ENCODE results near the gene ISY1. TPM values are rescaled to one million over a fixed set of nuclear protein-coding genes. Genes with fewer than 3 reads are reported as not detected.

Gene ISY1
- total and polyA plus RNA-seq, 2 donors from 2014 or later = 22.4 to 27.1 TPM

- H3K9ac ChIP-seq (ENCODE audit: low read length in 3 of 3) = no peak overlapping the region
- intact Hi-C loops (cut with DNase I) = no loop called here
- no peak for DNase-seq
- TF ChIP-seq, protein P1, sequence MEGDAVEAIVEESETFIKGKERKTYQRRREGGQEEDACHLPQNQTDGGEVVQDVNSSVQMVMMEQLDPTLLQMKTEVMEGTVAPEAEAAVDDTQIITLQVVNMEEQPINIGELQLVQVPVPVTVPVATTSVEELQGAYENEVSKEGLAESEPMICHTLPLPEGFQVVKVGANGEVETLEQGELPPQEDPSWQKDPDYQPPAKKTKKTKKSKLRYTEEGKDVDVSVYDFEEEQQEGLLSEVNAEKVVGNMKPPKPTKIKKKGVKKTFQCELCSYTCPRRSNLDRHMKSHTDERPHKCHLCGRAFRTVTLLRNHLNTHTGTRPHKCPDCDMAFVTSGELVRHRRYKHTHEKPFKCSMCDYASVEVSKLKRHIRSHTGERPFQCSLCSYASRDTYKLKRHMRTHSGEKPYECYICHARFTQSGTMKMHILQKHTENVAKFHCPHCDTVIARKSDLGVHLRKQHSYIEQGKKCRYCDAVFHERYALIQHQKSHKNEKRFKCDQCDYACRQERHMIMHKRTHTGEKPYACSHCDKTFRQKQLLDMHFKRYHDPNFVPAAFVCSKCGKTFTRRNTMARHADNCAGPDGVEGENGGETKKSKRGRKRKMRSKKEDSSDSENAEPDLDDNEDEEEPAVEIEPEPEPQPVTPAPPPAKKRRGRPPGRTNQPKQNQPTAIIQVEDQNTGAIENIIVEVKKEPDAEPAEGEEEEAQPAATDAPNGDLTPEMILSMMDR (IDR thresholded peaks at IDR 0.05; ENCODE audit: borderline replicate concordance, extremely low read depth, insufficient read depth) = no peak
- no peak for FAIRE-seq
- H3K27me3 ChIP-seq (ENCODE audit: control insufficient read depth, insufficient read depth, low read length) = no peaks in the 10 kb centered on the region
- no peaks in the 10 kb centered on the region for H3K9me3 ChIP-seq (ENCODE audit: control insufficient read depth in 2 of 3, insufficient read depth in 1 of 3, low read length in 3 of 3)
- no peak overlapping the region for H3K4me3 ChIP-seq (ENCODE audit: low read length in 3 of 3)
- no peak overlapping the region for H3K27ac ChIP-seq (ENCODE audit: low read depth in 2 of 2, low read length in 2 of 2)
- H3K4me1 ChIP-seq (ENCODE audit: control insufficient read depth in 2 of 3, insufficient read depth in 2 of 3, low read depth in 1 of 3, low read length in 3 of 3) = no peaks in the 10 kb centered on the region
- no peaks in the 10 kb centered on the region for H3K36me3 ChIP-seq (ENCODE audit: control insufficient read depth in 2 of 3, insufficient read depth in 3 of 3, low read length in 3 of 3)
Measured at GRCh38 chr3:129205109-129205832, 44.4 kb upstream of the ISY1 start.

GRCh38 chr3:129204473-129204872 is 43.6 kb upstream of the ISY1 start:
- Histone ChIP-seq H3K9me3 (ENCODE audit: control insufficient read depth in 2 of 3, insufficient read depth in 1 of 3, low read length in 3 of 3) (no peaks in the 10 kb centered on the region), H3K27ac (ENCODE audit: low read depth in 2 of 2, low read length in 2 of 2) (no peak overlapping the region), H3K27me3 (ENCODE audit: control insufficient read depth, insufficient read depth, low read length) (no peaks in the 10 kb centered on the region), H3K4me1 (ENCODE audit: control insufficient read depth in 2 of 3, insufficient read depth in 2 of 3, low read depth in 1 of 3, low read length in 3 of 3) (no peaks in the 10 kb centered on the region), H3K4me3 (ENCODE audit: low read length in 3 of 3) (no peak overlapping the region), H3K36me3 (ENCODE audit: control insufficient read depth in 2 of 3, insufficient read depth in 3 of 3, low read length in 3 of 3) (no peaks in the 10 kb centered on the region), H3K9ac (ENCODE audit: low read length in 3 of 3) (no peak overlapping the region)
- no peak for DNase-seq
- FAIRE-seq = no peak
- TF ChIP-seq, protein P1 (IDR thresholded peaks at IDR 0.05; ENCODE audit: borderline replicate concordance, extremely low read depth, insufficient read depth) = no peak
- intact Hi-C loops (cut with DNase I) = no loop called here

DNA sequence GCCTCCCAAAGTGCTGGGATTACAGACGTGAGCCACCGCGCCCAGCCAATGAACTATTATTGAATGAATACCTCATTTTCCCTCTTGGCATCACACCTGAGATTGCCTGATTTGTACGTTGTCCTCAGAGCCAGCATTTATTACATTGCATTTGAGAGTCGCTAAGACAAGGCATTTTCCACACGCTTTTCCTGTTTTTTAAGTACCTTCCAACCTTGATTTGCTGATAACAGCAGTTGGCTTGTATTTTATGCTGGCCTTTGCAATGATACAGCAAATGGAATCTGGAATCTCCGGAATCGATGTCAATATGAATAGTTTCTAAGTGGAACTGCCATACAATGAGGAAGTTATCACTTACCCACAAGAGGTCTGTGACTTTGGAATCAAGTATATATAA is 38.5 kb upstream of the ISY1 start:
- H3K4me3 ChIP-seq (ENCODE audit: low read length in 3 of 3) = no peak overlapping the region
- TF ChIP-seq, protein P1 (IDR thresholded peaks at IDR 0.05; ENCODE audit: borderline replicate concordance, extremely low read depth, insufficient read depth) = no peak
- no peaks in the 10 kb centered on the region for H3K27me3 ChIP-seq (ENCODE audit: control insufficient read depth, insufficient read depth, low read length)
- H3K9me3 ChIP-seq (ENCODE audit: control insufficient read depth in 2 of 3, insufficient read depth in 1 of 3, low read length in 3 of 3) = no peaks in the 10 kb centered on the region
- DNase-seq = no peak
- no peak overlapping the region for H3K27ac ChIP-seq (ENCODE audit: low read depth in 2 of 2, low read length in 2 of 2)
- FAIRE-seq = no peak
- no peaks in the 10 kb centered on the region for H3K4me1 ChIP-seq (ENCODE audit: control insufficient read depth in 2 of 3, insufficient read depth in 2 of 3, low read depth in 1 of 3, low read length in 3 of 3)
- H3K9ac ChIP-seq (ENCODE audit: low read length in 3 of 3) = no peak overlapping the region
- H3K36me3 ChIP-seq (ENCODE audit: control insufficient read depth in 2 of 3, insufficient read depth in 3 of 3, low read length in 3 of 3) = no peaks in the 10 kb centered on the region
- intact Hi-C loops (cut with DNase I) = no loop called here

GRCh38 chr3:129197321-129197720 is 36.5 kb upstream of the ISY1 start:
- DNase-seq (no peak), FAIRE-seq (no peak)
- intact Hi-C loops (cut with DNase I) = no loop called here
- H3K9ac ChIP-seq (ENCODE audit: low read length in 3 of 3) = no peak overlapping the region
- H3K36me3 ChIP-seq (ENCODE audit: control insufficient read depth in 2 of 3, insufficient read depth in 3 of 3, low read length in 3 of 3) = no peaks in the 10 kb centered on the region
- H3K27me3 ChIP-seq (ENCODE audit: control insufficient read depth, insufficient read depth, low read length) = no peaks in the 10 kb centered on the region
- no peak overlapping the region for H3K4me3 ChIP-seq (ENCODE audit: low read length in 3 of 3)
- H3K9me3 ChIP-seq (ENCODE audit: control insufficient read depth in 2 of 3, insufficient read depth in 1 of 3, low read length in 3 of 3) = no peaks in the 10 kb centered on the region
- TF ChIP-seq, protein P1 (IDR thresholded peaks at IDR 0.05; ENCODE audit: borderline replicate concordance, extremely low read depth, insufficient read depth) = no peak
- no peaks in the 10 kb centered on the region for H3K4me1 ChIP-seq (ENCODE audit: control insufficient read depth in 2 of 3, insufficient read depth in 2 of 3, low read depth in 1 of 3, low read length in 3 of 3)
- no peak overlapping the region for H3K27ac ChIP-seq (ENCODE audit: low read depth in 2 of 2, low read length in 2 of 2)
